Mononuclear cell (primary cell): ENCODE measurements around the gene AKR1B1. TPM values are rescaled to one million over a fixed set of nuclear protein-coding genes. Genes with fewer than 3 reads are reported as not detected.

Experiments
- H3K27me3 ChIP-seq: 2 replicates; pipeline ENCODE4 v1.6.0; 2011; ENCODE audit warnings: low read length, control low read depth; ENCODE audit not compliant: insufficient read depth
- H3K4me1 ChIP-seq: 2 replicates; pipeline ENCODE4 v1.5.1; 2011; ENCODE audit warnings: mild to moderate bottlenecking, low read length, control low read depth; ENCODE audit not compliant: insufficient read depth
- H3K4me3 ChIP-seq: 2 replicates; pipeline ENCODE4 v1.5.1; 2011; ENCODE audit warnings: mild to moderate bottlenecking, low read length, moderate library complexity
- H3K9me3 ChIP-seq: 2 replicates; pipeline ENCODE4 v1.5.1; 2011; ENCODE audit warnings: low read depth, mild to moderate bottlenecking, control low read depth, low read length
- total RNA-seq: library from RNA; depleted of rRNA; stranded (reverse); fragments of >200 nt; gene quantifications from one replicate; pipeline ENCODE4 v1.2.3, GENCODE V29; 2012

Gene AKR1B1
- total RNA-seq, 1 donor, result 39.7 TPM

DNA sequence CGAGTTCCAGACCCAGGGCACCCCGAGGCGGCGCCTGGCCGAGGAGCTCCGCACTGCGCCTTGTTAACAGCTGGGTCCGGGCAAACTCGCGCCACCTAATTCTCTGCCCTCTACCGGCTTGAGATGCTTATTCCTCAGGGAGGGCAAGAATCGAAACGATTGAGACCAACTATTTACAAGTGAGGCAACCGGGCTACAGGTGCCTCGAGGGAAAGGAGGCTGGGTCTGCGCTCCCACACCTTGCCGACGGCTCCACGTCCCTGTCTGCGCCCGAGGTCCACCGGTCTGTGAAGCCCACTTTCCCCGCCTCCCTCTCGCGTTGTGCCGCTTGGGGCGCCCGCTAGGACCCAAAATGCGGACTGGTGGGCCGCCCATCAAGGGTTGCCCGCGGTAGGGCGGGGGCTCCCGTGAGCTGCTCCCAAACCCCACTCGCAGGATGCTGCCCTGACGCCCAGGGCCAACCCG, 527 bp downstream of the AKR1B1 start:
- H3K4me3 ChIP-seq, result peak overlapping the region; percentile 60

DNA sequence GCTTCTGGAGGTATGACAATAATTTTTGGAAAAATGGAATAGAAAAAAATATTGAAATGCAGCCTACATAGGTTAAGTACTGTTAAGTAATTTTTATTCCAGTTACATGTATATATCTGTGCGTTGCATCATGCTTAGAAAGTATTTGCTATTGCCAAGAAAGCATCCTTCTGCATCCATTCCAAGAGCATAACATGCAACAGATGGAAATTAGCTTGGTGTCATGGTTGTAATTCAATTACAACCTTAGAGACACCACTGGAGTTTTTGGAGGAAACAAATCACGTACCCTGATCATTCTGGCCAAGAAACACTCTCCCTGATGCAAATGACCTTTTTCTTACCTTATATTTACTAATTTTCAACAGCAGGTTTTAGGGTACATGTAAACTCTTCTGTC, 1.7 kb downstream of the AKR1B1 start:
- Histone ChIP-seq H3K27me3 (no peaks in the 10 kb centered on the region), H3K9me3 (no peaks in the 10 kb centered on the region), H3K4me3 (no peak overlapping the region), H3K4me1 (peaks cover 36% of the 10 kb centered on the region)

More for the DNA sequence above, 527 bp downstream of the AKR1B1 start:
- no peaks in the 10 kb centered on the region for H3K9me3 ChIP-seq
- no peaks in the 10 kb centered on the region for H3K27me3 ChIP-seq
- peaks cover 36% of the 10 kb centered on the region for H3K4me1 ChIP-seq

DNA sequence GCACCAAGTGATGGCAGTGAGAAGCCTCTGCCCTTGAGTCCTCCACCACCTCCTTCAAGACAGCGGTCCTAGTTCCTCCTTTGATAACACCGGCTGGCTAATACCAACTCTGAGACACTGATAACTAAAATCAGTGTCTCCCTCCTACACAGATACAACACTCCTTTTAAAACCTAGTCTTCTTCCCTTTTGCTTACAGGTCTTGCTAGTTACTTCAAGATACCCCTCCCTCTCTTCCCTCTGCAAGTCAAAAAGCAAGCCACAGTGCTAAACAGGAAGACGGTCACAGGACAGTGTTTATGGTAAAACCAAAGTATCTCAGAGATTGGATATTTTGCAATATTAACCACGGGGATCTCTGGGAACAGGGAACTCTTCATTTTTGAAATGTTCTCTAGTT, 4.6 kb downstream of the AKR1B1 start:
- Histone ChIP-seq H3K4me3 (no peak overlapping the region), H3K27me3 (no peaks in the 10 kb centered on the region), H3K4me1 (peaks cover 32% of the 10 kb centered on the region), H3K9me3 (no peaks in the 10 kb centered on the region)

DNA sequence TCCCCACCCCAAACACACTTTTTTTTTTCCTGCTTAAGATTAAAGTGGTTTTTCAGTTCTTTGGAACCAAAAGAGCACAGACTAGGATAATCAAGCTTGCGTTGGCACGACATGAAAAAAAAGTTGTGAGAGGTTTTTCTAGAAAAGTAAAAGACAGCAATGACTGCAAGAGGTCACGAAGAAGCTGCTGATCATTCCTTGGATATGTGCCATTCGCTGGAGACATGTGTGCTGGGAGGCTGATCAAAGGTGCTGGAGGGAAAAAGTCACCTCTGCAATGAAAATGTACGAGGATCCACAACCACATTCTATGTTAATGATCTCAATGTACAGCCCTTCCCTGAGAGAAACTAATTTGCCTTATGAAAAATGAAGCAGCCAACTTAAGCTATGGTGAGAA, 5.4 kb downstream of the AKR1B1 start:
- Histone ChIP-seq H3K4me3 (no peak overlapping the region), H3K9me3 (no peaks in the 10 kb centered on the region), H3K4me1 (peaks cover 34% of the 10 kb centered on the region), H3K27me3 (no peaks in the 10 kb centered on the region)

DNA sequence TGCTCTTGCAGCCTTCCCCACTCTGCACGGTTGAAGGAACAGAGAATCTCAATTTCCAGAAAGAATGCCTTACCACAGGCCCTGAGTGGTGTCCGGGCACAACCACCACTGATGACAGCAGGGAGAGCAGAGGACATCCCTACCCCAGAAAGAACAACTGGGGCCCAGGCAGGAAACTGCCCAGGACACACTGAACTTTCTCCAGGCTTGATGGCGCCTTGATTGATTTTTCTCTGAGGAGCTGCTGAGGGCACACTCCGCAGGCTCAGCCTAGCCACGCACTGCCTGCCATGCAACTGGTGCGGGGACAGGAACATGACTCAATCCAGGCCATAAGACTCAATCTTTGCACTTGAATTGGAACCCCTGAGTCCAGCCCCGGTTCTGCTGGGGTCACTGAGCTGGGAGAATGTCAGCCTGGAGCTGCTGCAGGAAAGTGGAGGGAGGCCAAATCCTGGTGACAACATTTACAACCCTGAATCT, 5.9 kb downstream of the AKR1B1 start:
- Histone ChIP-seq H3K4me1 (peaks cover 35% of the 10 kb centered on the region), H3K4me3 (no peak overlapping the region)

DNA sequence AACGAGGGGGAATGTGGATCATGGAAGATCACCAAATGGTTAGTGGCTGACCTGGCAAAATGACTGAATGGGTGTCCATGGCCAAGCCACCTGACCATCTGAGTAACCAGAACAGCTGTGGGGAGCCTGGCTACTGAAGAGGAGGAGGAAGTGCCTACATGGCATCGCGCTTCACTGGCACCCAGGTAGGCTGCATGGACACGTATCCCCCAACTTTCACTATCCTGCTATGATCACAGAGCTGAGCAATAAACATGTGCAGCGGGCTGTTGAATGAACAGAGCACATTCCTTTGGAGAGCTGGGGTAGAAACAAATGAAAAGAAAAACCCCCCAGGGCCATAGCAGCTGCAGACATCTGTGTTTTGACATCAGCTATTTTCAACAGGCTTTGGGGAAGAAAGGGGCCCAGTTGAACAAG, 6.5 kb downstream of the AKR1B1 start:
- Histone ChIP-seq H3K4me3 (no peak overlapping the region), H3K4me1 (peaks cover 32% of the 10 kb centered on the region), H3K27me3 (no peaks in the 10 kb centered on the region), H3K9me3 (no peaks in the 10 kb centered on the region)

More for the DNA sequence above, 5.9 kb downstream of the AKR1B1 start:
- Histone ChIP-seq H3K27me3 (no peaks in the 10 kb centered on the region), H3K9me3 (no peaks in the 10 kb centered on the region)

DNA sequence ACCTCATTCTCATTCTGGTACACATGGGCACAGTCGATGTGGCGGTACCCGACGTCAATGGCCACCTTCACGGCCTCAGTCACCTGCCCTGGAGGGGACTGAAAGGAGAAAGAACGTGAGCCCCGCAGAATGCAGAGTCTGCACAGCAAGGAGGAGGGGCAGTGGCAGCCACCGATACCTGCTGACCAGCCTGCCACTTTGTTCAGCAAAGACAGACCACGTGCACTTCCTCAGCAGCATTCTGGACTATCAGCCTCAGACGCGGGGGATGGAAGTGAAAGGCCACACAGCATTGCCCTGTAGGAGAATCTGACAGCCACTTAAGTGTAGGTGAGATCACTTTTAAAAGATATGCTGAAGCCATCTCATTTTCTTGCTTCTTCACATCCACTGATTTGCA, 7.2 kb downstream of the AKR1B1 start:
- no peak overlapping the region for H3K4me3 ChIP-seq
- H3K27me3 ChIP-seq, result no peaks in the 10 kb centered on the region
- no peaks in the 10 kb centered on the region for H3K9me3 ChIP-seq
- peaks cover 31% of the 10 kb centered on the region for H3K4me1 ChIP-seq

DNA sequence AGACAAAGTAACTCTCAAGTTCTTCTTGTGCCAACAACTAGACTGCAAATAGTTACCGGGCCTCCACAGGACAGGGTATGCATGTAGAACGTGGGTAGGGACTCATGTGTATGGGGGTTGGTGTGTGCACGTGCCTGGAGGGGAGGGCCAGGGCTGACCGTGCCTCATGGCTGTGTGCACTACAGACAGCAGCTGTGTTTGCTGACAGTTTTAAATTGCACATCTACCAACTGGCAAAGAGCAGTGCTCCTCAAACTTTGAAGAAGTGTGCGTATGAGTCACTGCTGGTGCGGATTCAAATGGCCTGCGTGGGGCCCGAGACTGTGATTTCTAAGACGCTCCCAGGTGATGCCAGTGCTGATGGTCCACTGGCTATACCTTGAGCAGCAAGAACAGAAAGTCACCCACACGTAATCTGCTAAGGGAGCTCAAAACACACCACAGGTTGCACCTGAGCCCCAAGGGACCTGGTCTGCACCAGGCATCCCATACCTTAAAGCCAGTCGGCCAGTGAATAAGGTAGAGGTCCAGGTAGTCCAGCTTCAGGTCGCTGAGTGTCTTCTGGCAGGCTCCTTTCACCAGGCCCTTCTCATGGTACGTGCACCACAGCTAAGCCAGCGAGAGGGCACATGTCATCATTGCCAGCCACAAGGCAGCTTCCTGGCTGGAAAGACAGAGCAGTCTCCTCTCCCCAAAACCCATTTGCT, 8.5 kb downstream of the AKR1B1 start:
- Histone ChIP-seq H3K9me3 (no peaks in the 10 kb centered on the region), H3K4me1 (peaks cover 31% of the 10 kb centered on the region), H3K4me3 (no peak overlapping the region)

DNA sequence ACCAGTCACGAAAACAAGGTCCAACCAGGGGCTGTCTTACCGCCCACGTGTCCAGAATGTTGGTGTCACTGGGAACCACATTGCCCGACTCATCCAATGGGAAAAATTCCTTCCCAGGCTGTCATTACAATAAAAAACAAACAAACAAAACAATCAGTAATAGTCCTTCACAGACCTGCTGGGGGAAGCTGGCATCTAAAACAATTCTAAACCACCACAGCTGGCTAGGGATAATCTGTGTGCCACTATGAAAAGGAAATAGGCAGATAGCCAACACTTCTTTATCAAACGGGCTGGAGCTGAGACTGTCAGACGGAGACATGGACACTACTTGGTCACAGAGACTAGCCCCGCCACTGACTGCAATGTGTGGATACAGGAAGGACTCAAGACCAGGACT, 9.2 kb downstream of the AKR1B1 start:
- Histone ChIP-seq H3K4me3 (no peak overlapping the region), H3K9me3 (no peaks in the 10 kb centered on the region), H3K27me3 (no peaks in the 10 kb centered on the region), H3K4me1 (peaks cover 30% of the 10 kb centered on the region)

More for the DNA sequence above, 8.5 kb downstream of the AKR1B1 start:
- H3K27me3 ChIP-seq, result no peaks in the 10 kb centered on the region

DNA sequence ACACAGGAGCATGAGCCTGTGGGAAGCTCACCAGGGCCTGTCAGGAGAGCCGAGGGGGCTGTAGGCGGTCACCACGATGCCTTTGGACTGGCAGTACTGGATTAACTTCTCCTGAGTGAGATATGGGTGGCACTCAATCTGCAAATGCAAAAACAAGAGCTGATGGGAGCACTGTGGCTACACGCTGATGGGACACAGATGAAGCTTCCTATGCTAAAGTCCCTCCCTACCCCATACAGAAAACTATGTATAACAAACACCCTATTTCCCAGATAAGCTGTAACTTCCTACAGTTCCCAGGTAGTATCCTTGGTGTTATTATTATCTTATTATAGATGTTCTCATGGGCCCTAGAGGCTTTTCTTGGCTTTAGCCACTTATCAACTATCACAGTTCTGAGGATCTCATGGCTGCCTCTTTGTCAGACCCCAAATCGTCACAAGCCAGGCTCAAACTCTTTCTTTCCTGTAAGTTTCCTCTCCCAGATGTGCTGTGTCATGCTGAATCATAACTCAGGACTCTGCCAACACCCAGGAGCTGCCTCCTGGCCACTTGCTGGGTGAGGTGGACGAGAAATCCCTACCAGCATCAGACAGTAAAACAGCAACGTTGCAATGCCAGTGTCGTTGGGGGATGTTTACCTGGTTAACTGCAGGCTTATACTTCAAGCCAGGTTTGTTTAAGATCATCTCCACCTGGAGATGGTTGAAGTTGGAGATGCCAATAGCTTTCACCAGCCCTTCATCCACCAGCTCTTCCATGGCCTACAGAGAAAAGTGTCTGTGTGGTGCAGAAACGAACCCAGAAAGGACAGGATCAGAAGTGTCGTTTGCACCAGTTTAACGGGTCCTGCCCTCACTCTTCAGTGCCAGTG, 10.3 kb downstream of the AKR1B1 start:
- Histone ChIP-seq H3K27me3 (no peaks in the 10 kb centered on the region), H3K4me3 (no peak overlapping the region), H3K9me3 (no peaks in the 10 kb centered on the region), H3K4me1 (peaks cover 22% of the 10 kb centered on the region)

DNA sequence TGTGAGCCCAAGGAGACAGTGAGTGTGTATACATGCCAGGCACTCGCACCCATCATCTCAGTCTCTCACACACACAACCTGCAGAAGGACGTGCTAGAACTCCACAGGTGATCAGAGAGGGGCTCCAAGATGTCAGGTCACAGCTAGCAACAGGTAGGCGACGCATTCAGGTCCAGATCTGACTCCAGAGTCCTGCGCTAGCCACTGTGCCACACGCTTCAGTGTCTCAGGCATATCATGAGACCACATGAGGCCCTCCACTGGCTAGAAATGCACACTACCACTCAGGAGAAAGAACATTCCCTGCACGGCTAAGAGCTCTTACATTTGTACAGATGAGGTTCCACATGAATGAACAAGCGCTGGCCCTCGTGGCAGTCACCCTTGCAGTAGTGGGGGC, 11.5 kb downstream of the AKR1B1 start:
- Histone ChIP-seq H3K4me1 (peaks cover 20% of the 10 kb centered on the region), H3K27me3 (no peaks in the 10 kb centered on the region), H3K4me3 (no peak overlapping the region), H3K9me3 (no peaks in the 10 kb centered on the region)

DNA sequence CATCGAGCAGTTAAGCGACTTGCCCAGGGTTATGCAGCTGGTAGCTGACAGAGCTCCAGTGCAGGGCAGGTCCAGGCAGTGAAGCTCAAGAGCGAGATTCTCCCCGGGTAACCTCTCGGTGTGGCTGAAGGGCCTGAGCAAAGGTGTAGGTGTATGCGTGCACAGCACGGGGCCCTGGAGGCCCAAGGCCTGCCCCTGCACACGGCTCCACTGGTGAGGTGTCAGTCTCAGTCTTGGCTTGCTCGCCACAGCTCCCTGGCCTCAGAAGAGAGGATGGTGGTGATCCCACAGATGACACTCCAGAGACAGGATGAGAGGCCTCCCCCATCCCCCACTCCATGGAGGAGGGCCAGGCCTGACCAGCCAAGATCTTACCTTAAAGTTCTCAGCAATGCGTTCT, 12.0 kb downstream of the AKR1B1 start:
- Histone ChIP-seq H3K27me3 (no peaks in the 10 kb centered on the region), H3K4me1 (peaks cover 20% of the 10 kb centered on the region), H3K4me3 (no peak overlapping the region), H3K9me3 (no peaks in the 10 kb centered on the region)

DNA sequence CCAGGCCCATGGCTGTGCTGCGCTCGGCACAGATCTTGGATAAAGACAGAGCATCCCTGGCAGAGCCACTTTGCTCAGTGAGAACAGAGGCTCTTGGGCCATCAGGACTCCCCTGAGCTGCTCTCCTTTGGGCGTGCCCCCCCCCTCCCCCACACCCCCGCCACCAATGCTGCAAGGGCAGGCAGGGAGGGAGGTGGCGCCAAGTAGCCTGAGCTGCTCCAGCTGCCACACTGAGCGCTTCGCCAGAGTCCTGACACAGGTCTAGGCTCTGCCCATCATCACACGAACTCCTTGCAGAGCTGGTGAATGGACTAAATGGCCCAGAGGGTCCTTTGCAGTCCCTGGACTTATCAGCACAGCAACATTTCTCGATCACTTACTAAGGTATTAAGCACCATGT, 12.5 kb downstream of the AKR1B1 start:
- Histone ChIP-seq H3K4me1 (peaks cover 20% of the 10 kb centered on the region), H3K4me3 (no peak overlapping the region), H3K27me3 (no peaks in the 10 kb centered on the region), H3K9me3 (no peaks in the 10 kb centered on the region)

DNA sequence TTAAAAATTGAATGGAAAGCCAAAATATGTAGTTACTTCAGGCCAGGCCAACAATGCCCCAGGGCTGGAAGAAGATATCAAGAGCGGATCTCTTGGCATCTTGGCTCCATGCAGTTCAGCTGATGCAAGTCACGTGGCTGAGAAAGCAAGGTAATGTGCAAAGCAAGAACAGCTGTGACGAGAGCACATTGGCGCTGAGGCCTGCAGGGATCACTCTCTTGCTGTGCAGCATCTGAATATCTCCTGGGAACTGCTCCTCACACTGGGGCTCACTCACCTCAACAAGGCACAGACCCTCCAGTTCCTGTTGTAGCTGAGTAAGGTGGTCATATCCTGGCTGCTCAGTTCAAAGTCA, 14.0 kb downstream of the AKR1B1 start:
- H3K9me3 ChIP-seq, result no peaks in the 10 kb centered on the region
- H3K27me3 ChIP-seq, result no peaks in the 10 kb centered on the region
- peaks cover 20% of the 10 kb centered on the region for H3K4me1 ChIP-seq
- no peak overlapping the region for H3K4me3 ChIP-seq

DNA sequence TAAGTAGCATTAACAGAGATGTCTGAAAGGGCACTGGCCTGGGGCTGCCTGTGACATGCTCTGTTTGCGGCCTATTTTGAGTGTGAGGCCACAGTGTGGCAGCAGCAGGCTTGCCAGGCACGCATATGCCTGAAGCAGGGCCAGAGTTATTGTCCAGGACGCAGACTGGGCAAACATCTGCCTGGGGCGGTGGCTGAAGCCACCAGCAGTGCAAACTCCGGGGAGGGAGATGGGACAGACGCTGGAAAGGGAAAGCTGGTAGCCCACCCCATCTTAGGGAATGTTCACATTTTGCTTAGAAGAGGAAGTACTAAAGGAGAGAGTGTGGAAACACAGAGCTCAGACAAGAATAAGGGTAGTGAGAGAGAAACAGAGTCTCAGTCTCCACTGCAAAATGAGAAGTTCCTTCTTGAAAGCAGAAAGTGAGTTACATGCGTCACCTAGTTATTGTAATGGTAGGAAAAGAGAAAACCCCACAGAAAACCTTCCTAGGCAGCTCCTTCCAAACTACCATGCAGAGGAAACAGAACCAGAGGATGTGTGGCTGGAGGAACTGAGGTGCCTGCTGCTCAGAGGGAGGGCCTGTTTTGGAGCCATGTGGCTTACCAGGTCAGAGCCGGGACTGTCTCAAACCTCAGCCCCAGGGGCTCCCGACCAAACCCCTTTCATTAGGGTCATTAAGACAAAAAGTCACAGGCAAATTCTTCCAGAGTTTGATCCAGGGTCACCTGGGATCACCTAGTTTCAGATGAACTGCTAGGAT, 14.5 kb downstream of the AKR1B1 start:
- peaks cover 20% of the 10 kb centered on the region for H3K4me1 ChIP-seq
- H3K9me3 ChIP-seq, result no peaks in the 10 kb centered on the region
- no peaks in the 10 kb centered on the region for H3K27me3 ChIP-seq
- no peak overlapping the region for H3K4me3 ChIP-seq
